Osteoblast (primary cell): ENCODE results near the gene SAMM50. TPM values are rescaled to one million over a fixed set of nuclear protein-coding genes. Genes with fewer than 3 reads are reported as not detected.

Experiments used
- DNase-seq: peaks from one replicate; pipeline ENCODE4 v3.0.0; 2011; ENCODE audit warnings: low spot score, mixed read lengths; ENCODE audit not compliant: insufficient read length; ENCODE audit errors: missing footprints
- H2AFZ ChIP-seq: 2 replicates; pipeline ENCODE4 v1.6.0; 2011; ENCODE audit warnings: mild to moderate bottlenecking, low read length
- H3K27ac ChIP-seq: 2 replicates; pipeline ENCODE4 v1.5.1; 2011; ENCODE audit warnings: mild to moderate bottlenecking, low read depth, low read length, moderate library complexity
- H3K27me3 ChIP-seq: 2 replicates; pipeline ENCODE4 v1.6.0; 2012; ENCODE audit warnings: mild to moderate bottlenecking, control low read depth, inconsistent platforms, low read length, moderate library complexity; ENCODE audit not compliant: insufficient read depth
- H3K36me3 ChIP-seq: 2 replicates; pipeline ENCODE4 v1.5.1; 2011; ENCODE audit warnings: mild to moderate bottlenecking, low read length, control low read depth, moderate library complexity; ENCODE audit not compliant: insufficient read depth
- H3K4me1 ChIP-seq: 2 replicates; pipeline ENCODE4 v1.5.1; 2011; ENCODE audit warnings: mild to moderate bottlenecking, low read length, control low read depth, moderate library complexity; ENCODE audit not compliant: insufficient read depth
- H3K4me2 ChIP-seq: 2 replicates; pipeline ENCODE4 v1.6.0; 2011; ENCODE audit warnings: mild to moderate bottlenecking, low read length; ENCODE audit not compliant: insufficient read depth
- H3K4me3 ChIP-seq: fragments of 200-600 bp; sonication (generic); 3 replicates; pipeline ENCODE4 v1.5.1; 2012; ENCODE audit warnings: mild to moderate bottlenecking, low read length, inconsistent platforms; ENCODE audit not compliant: insufficient read depth
- H3K79me2 ChIP-seq: 2 replicates; pipeline ENCODE4 v1.6.0; 2012; ENCODE audit warnings: mild to moderate bottlenecking, low read length, control low read depth, inconsistent platforms; ENCODE audit not compliant: insufficient read depth
- H3K9me3 ChIP-seq: 2 replicates; pipeline ENCODE4 v1.5.1; 2011; ENCODE audit warnings: low read depth, low read length, control low read depth
- H4K20me1 ChIP-seq: 2 replicates; pipeline ENCODE4 v1.6.0; 2012; ENCODE audit warnings: mild to moderate bottlenecking, low read length, control low read depth; ENCODE audit not compliant: insufficient read depth
- total RNA-seq: library from RNA; depleted of rRNA; stranded (reverse); fragments of >200 nt; gene quantifications from 2 replicates; pipeline ENCODE4 v1.2.3, GENCODE V29; 2012
- TF ChIP-seq, protein P1 (sequence below): IDR thresholded peaks from 2 replicates; pipeline ENCODE4 v1.5.1; 2011; ENCODE audit warnings: mild to moderate bottlenecking, low read depth, low read length, moderate library complexity; ENCODE audit errors: extremely low read depth

The SAMM50 gene
- total RNA-seq, 1 donor = 36.6 TPM

DNA sequence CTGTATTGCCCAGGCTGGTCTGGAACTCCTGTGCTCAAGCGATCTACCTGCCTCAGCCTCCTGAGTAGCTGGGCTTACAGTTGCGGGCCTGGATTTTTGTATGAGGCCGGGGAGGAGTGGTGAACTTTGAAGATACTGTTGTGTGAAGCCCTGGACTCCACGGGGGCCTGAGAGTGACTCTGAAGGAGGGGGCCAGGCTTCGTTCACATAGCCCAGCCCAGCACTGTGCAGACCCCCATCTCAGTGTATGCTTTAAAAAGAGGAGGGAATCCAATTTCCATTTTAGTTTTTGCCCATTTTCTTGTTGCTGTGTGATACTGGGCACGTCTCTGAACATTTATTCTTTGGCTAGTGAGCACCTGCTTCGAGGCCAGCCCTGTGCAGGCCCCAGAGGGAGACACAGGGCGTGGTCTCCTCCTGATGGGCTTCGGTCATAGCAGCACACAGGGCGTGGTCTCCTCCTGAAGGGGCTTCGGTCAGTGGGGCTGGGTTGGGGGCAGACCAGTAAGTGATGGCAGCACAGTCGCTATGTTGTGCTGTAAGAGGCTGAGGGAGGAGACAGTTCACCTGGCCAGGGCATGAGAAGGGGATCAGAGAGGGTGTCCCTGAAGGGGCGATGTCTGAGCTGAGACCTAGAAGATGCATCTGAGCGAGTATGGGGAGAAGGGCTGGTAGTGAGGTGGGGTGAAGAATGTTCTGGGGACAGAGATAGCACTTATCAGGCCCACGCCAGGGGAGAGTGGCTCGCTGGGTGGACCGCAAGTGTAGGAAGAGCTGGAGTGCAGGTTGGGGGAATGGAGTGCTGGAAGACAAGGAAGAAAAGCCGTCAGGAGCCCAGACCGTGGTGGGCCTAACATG, 14.0 kb downstream of the SAMM50 start:
- H3K27me3 ChIP-seq = no peaks in the 10 kb centered on the region
- no peaks in the 10 kb centered on the region for H3K4me1 ChIP-seq
- H2AFZ ChIP-seq = no peak overlapping the region
- H3K9me3 ChIP-seq = no peaks in the 10 kb centered on the region
- H3K79me2 ChIP-seq = peaks cover 2% of the 10 kb centered on the region
- H3K4me3 ChIP-seq = no peak overlapping the region
- no peak overlapping the region for H3K27ac ChIP-seq
- H3K4me2 ChIP-seq = no peak overlapping the region
- H3K36me3 ChIP-seq = peaks cover 74% of the 10 kb centered on the region
- H4K20me1 ChIP-seq = peaks cover 4% of the 10 kb centered on the region
- DNase-seq = no peak
- TF ChIP-seq, protein P1, sequence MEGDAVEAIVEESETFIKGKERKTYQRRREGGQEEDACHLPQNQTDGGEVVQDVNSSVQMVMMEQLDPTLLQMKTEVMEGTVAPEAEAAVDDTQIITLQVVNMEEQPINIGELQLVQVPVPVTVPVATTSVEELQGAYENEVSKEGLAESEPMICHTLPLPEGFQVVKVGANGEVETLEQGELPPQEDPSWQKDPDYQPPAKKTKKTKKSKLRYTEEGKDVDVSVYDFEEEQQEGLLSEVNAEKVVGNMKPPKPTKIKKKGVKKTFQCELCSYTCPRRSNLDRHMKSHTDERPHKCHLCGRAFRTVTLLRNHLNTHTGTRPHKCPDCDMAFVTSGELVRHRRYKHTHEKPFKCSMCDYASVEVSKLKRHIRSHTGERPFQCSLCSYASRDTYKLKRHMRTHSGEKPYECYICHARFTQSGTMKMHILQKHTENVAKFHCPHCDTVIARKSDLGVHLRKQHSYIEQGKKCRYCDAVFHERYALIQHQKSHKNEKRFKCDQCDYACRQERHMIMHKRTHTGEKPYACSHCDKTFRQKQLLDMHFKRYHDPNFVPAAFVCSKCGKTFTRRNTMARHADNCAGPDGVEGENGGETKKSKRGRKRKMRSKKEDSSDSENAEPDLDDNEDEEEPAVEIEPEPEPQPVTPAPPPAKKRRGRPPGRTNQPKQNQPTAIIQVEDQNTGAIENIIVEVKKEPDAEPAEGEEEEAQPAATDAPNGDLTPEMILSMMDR = no peak

DNA sequence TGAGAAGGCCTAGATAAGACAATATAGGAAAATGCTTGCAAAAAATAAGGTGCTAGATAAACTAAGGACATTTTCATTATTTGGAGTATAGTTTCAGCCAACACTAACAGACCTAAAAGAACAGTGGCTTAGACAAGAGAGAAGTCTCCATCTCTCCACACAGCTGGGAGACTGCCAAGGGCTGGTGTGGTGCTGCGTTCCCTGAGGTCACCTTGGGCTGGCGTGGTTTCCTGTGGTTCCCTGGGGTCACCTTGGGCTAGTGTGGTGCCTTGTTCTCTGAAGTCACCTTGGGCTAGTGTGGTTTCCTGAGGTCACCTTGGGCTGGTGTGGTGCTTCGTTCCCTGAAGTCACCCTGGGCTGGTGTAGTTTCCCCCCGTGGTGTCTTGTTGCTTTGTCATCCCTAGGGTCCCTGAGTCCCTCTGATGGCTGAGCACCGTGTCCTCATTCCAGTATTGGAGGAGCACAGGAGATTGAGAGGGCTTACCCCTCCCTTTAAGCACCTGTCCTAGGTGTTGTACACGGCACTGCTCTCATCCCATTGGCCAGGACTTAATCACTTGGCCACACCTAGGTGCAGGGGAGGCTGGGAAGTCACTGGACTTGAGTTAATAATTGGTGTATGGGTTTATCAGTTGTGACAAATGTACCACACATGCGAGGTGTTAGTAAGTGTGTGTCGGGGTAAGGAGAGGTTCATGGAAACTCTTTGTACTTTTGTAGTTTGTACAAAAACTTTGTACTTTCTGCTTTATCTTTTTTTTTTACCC, 14.9 kb downstream of the SAMM50 start:
- no peak overlapping the region for H3K4me3 ChIP-seq
- no peak overlapping the region for H2AFZ ChIP-seq
- no peak overlapping the region for H3K27ac ChIP-seq
- DNase-seq = no peak
- no peaks in the 10 kb centered on the region for H3K27me3 ChIP-seq
- H3K79me2 ChIP-seq = peaks cover 2% of the 10 kb centered on the region
- H3K4me2 ChIP-seq = no peak overlapping the region
- peaks cover 74% of the 10 kb centered on the region for H3K36me3 ChIP-seq
- H3K4me1 ChIP-seq = no peaks in the 10 kb centered on the region
- TF ChIP-seq, protein P1 = no peak
- H4K20me1 ChIP-seq = peaks cover 4% of the 10 kb centered on the region
- no peaks in the 10 kb centered on the region for H3K9me3 ChIP-seq

DNA sequence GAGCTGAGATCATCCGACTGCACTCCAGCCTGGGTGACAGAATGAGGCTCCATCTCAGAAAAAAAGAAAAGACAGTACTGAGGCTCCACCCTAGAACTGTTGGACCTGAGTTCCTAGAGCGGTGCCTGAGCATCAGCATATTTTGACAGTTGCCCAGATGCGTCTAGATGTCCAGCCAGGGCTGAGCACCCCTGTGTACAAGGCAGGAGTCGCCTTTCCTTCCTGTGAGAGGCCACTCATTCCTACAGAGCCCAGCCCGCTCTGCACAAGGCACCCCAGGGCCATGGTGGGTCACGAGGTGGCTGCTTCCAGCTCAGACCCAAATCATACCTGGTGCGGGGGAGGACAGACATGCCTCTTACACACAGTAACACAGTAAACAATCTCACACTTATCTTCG, 15.9 kb downstream of the SAMM50 start:
- H3K27me3 ChIP-seq = no peaks in the 10 kb centered on the region
- H3K4me1 ChIP-seq = no peaks in the 10 kb centered on the region
- H3K79me2 ChIP-seq = peaks cover 2% of the 10 kb centered on the region
- H2AFZ ChIP-seq = no peak overlapping the region
- peaks cover 74% of the 10 kb centered on the region for H3K36me3 ChIP-seq
- no peak for DNase-seq
- peaks cover 4% of the 10 kb centered on the region for H4K20me1 ChIP-seq
- H3K4me2 ChIP-seq = no peak overlapping the region
- TF ChIP-seq, protein P1 = no peak
- no peaks in the 10 kb centered on the region for H3K9me3 ChIP-seq
- H3K4me3 ChIP-seq = no peak overlapping the region
- H3K27ac ChIP-seq = no peak overlapping the region

DNA sequence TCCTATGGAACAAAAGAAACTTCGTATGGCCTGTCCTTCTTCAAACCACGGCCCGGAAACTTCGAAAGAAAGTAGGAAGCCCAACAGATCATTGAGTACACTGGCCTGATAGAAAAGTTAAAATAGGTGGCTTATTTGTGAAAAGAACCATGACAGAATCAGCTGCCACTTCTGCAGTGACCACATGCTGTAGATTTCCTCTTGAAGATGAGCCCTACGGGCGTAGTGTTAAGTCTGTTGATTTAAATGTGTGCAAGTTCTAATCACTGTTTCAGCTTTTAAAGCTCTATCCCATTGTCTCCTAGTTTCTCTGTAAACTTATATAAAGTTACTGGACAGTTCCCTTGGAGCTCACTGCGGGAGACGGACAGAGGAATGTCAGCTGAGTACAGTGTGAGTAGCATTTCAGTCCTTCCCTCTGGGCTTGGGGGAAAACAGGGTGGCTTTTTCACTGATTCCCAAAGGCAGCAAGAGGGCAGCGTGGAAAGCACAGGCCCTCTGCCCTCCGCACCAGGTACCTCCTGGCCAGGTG, 17.8 kb downstream of the SAMM50 start:
- no peak for DNase-seq
- Histone ChIP-seq H3K4me3 (no peak overlapping the region), H3K4me1 (no peaks in the 10 kb centered on the region), H3K9me3 (no peaks in the 10 kb centered on the region), H4K20me1 (peaks cover 4% of the 10 kb centered on the region), H3K36me3 (peaks cover 74% of the 10 kb centered on the region), H3K27ac (no peak overlapping the region), H3K27me3 (no peaks in the 10 kb centered on the region), H3K4me2 (no peak overlapping the region), H3K79me2 (peaks cover 2% of the 10 kb centered on the region), H2AFZ (no peak overlapping the region)
- TF ChIP-seq, protein P1 = no peak
